Stimulated activated CD4-positive, alpha-beta T cell treated with anti-CD3 and anti-CD28 coated beads, Interleukin-1b, Interleukin-23, amount 100 ng/mL, for 48 hours (primary cell): ENCODE data around the gene ACTL6A.
"Not testable (repeated sequence)": the region's sequence is repeated elsewhere in the genome, so short reads cannot be mapped to it uniquely, and the experiment has no call there.

Source experiments
- DNase-seq: peaks from one replicate; pipeline ENCODE4 v3.0.0-alpha.2; 2020

The ACTL6A gene

GRCh38 chr3:179562591-179563270 is at the start of gene ACTL6A:
ACTL6A (plus strand) TSS chr3:179562926; CDS start chr3:179563093, 167 bp downstream.
- DNase-seq, result peak; percentile 100

DNA sequence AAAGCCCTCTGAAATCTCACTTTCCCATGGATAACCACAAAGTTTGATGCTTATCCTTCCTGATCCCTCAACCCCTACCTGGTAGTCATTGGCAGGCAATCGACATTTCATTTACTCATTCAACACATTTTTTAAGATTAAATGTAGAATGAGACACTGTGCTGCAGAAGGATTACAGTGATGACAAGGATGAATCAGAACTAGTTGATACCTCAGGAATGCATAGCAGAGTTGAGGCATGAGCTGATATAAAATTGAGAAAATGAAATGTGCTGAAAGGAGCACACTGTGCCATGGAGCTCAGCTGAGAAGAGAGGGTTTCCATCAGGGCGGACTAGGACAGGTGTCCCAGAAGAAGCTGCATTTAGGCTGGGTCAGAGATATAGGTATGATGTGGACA is 48.9 kb upstream of the ACTL6A start:
- DNase-seq, result no peak

GRCh38 chr3:179516461-179517251 is 46.1 kb upstream of the ACTL6A start:
- DNase-seq, result not testable (repeated sequence)

DNA sequence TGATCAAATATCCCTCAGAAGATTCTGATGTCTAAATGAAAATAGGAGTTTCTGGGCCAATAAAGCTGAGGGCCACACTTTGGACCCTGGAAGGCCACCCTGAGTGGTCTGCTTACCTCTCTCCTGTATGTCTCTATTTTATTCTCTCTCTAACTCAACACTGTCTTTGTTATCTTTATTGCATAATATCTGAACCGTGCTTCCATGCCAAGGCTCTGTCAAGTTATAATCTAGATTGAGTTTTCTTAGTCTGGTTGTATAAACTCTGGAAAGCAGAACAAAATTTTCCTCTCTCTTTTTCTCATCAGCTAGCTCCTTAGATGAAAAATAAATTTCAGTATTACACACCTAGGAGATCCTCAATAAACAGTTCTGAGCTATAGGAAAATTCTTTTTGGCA is 36.2 kb upstream of the ACTL6A start:
- DNase-seq, result no peak

- no peak for DNase-seq
Measured at GRCh38 chr3:179526989-179527391, 35.7 kb upstream of the ACTL6A start.

DNA sequence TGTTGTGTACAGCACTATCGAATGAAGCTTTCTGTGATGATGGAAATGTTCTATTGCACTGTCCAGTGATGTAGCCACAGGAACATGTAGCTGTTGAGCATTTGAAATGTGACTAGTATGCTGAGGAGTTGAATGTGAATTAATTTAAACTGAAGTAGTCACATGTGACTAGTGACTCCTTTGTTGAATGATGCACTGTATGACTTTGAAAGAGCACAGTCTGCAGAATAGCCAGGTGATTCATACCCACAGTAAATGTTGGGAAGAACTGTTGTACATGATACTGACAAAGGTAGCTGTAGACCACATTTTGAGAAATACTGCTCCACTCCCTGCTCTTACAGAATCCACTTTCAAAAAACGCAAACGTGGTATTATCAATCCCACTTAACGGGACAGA is 34.0 kb upstream of the ACTL6A start:
- DNase-seq, result no peak

- no peak for DNase-seq
Measured at GRCh38 chr3:179531576-179531975, 31.1 kb upstream of the ACTL6A start.

DNA sequence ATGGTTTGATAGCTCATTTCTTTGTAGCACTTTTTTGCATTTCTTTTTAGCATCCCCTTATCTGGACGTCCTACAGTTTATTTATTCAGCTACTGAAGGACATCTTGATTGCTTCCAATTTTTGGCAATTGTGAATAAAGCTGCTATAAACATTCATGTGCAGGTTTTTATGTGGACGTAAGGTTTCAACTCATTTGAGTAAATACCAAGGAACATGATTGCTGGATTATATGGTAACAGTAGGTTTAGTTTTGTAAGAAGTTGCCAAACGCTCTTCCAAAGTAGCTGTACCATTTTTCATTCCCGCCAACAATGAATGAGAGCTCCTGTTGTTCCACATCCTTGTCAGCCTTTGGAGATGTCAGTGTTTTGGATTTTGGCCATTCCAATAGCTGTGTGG is 29.5 kb upstream of the ACTL6A start:
- no peak for DNase-seq

GRCh38 chr3:179536256-179536655 is 26.5 kb upstream of the ACTL6A start:
- DNase-seq, result no peak

DNA sequence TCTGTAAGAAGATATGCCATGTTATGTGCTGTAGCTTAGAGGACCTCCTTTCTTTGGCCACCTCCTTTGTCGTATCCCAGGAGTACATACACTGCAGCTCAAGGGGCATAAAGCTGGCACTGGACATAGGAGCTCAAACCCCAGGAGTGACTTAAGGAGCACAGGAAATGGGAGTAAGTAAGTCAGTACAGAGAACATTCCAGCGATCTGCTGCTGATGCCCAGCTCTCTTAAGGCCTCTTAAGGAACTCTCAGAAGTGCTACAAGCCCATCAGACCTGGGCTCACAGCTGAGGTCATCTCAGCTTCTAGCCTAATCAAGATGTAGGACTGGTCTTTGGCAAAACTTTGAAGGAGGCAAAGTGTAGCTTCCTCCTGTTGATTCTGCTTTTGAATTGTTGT is 21.6 kb upstream of the ACTL6A start:
- no peak for DNase-seq

GRCh38 chr3:179541596-179541995 is 21.1 kb upstream of the ACTL6A start:
- DNase-seq, result no peak

GRCh38 chr3:179542375-179542774 is 20.4 kb upstream of the ACTL6A start:
- DNase-seq, result no peak

DNA sequence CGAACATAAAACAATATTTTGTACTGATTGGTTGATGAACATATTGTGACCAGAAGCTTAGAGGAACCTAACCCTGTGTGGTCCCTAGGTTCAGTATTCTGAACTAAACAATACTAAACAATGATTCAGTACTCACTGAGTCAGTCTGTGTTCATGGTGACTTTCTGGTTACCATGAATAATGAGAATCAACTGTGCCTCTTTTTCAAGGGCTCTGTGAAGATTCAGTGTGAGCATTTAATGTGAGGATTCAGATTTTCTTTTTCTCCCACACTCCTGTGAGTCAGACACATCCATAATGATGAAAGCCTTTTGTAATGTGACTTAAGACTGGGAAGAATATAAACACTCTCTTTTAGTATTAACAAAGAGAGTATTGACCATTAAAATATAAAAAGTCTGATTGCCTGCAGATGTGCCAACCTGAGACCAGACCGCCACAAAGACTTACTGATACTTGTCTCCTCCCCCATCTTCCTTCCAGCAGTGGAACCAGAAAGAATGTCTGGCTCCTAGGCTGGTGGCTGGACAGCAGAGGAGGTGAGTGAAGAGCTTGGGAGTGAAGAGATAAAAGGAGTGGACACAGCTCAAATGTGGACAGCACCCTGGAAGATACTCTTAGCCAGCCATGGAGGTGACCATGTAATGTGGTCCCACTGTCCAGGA is 17.6 kb upstream of the ACTL6A start:
- DNase-seq, result no peak

DNA sequence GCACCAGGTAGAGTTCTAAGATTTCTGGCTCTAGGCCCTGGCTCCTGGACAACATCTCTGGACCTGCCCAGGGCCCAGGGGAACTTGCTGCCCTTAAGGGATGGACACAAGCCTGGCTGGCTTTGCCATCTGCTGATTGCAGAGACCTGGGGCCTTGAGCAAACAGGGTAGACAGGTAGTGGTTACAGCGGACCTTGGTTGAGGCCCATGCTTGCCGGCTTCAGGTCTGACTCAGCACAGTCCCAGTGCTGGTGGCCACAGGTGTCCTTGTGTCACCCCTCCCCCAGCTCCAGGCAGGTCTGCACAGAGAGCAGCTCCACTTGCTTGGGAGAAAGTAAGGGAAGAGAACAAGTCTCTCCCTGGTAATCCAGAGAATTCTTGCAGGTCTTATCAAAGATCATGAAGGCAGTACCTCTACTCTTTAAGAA is 15.9 kb upstream of the ACTL6A start:
- DNase-seq, result no peak

GRCh38 chr3:179551349-179552105 is 11.2 kb upstream of the ACTL6A start:
- no peak for DNase-seq

- peak; percentile 44 for DNase-seq
Measured at GRCh38 chr3:179558742-179559364, 3.9 kb upstream of the ACTL6A start.

- no peak for DNase-seq
Measured at GRCh38 chr3:179560791-179561190, 1.9 kb upstream of the ACTL6A start.

DNA sequence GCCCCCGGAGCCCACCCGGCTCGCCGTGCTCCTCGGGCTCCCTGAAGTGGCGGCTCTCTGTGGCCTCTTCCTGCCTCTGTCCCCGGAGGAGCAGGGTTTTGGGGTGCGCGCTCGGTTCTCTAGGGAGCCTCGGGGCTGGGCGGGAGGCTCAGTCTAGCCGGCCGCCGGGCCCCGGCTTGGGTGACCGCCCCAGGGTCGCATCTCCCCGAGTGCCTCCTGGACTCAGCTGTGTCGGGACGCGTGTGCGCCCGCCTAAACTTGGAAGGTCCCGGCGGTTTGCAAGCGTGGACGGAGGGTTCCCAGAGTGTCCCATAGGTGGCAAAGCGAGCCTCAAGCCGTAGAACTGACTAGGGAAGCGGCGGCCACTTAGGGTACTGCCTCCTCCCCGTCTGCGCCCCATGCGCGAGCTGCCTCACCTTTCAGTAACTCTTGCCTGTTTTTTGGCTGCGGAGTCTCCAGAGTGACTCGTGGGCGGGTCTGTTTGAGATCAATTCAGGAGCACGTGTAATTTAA is 601 bp downstream of the ACTL6A start:
- DNase-seq, result peak; percentile 83

- no peak for DNase-seq
Measured at GRCh38 chr3:179565496-179565895, 2.8 kb downstream of the ACTL6A start.

DNA sequence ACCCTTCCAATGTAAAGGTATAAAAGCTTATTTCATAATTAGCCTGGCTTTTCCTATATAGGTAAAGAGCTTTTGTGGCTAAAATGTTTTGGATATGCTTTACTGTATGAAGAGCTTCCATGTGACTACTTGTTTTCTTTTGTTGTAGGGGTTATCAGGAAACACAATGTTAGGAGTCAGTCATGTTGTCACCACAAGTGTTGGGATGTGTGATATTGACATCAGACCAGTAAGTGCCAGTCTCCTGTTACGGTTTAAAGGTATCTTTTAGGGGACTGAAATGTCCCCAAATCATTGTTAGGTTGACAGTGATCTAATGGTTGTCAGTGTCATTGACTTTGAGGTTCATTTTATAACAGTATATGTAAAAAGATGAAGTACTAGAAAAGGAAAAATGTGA is 18.3 kb downstream of the ACTL6A start:
- no peak for DNase-seq

- DNase-seq, result no peak
Measured at GRCh38 chr3:179589143-179589542, 26.4 kb downstream of the ACTL6A start.

DNA sequence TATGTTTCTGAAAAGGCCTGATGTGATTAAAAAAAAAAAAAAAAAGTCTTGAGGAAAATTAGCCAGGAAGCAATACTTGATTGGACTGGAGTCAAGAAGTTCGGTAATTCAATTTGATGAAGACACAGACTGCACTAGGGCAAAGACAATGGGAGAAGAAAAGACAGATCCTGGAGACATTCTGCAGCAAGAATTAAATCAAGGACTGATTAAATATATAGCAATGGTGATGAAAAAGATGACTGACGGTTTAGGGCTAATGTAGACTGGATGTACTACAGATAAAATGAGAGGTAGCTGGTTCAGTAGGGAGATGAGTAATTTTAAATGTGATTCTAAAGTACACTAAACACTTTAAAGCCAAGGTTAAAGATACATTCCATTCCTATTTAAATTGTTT is 27.9 kb downstream of the ACTL6A start:
- DNase-seq, result no peak
